ENCODE results near the gene SEPTIN6.
A peak's percentile ranks its signal among the peaks of the same experiment; 100 is the strongest.

- peak; percentile 76 for TF ChIP-seq CTCF (IDR thresholded peaks at IDR 0.05)
- no peak for TF ChIP-seq POLR2AphosphoS5 (IDR thresholded peaks at IDR 0.05; ENCODE audit: low read depth, low read length)
- TF ChIP-seq REST (IDR thresholded peaks at IDR 0.05; ENCODE audit: insufficient read depth in 1 of 2, low read depth in 2 of 2, low read length in 1 of 2): no peak
- TF ChIP-seq SIN3A (IDR thresholded peaks at IDR 0.05; ENCODE audit: borderline replicate concordance, insufficient read depth, low read depth, low read length): no peak
Observed at GRCh38 chrX:119728487-119728886, 35.5 kb upstream of the SEPTIN6 start.
